HG03025 (cell line): ENCODE results near the gene PPARD.
"Not testable (repeated sequence)": the region's sequence is repeated elsewhere in the genome, so short reads cannot be mapped to it uniquely, and the experiment has no call there.

ENCODE experiments used
- ATAC-seq: cut with Tn5 transposase; IDR thresholded peaks from one replicate; pipeline ENCODE4 v1.9.1; 2021; ENCODE audit warnings: mild to moderate bottlenecking, moderate library complexity; ENCODE audit not compliant: unreplicated experiment, low FRiP score

Gene PPARD

GRCh38 chr6:35372633-35373032 lies 30.3 kb downstream of the PPARD start:
- ATAC-seq, result no peak

DNA sequence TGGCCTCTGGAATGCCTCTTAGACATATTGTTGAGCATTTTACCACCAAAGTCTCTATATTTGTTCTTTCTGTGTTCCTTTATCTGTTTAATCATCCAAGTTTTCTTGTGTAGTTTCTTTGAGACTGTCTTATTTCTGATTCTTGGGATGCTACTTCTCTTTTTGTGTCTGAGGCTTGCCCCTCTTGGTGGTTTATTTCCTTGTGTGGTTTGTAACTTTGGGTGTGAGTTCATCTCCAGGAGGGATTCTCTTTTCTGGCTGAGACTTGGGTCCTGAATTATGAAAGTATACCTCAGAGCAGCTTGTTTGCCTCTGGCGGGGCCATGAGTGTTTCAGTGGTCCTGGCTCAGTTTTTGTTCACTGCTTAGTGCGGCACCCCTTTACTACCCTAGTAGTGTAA lies 33.9 kb downstream of the PPARD start:
- no peak for ATAC-seq

GRCh38 chr6:35377002-35377401 lies 34.6 kb downstream of the PPARD start:
- ATAC-seq, result no peak

DNA sequence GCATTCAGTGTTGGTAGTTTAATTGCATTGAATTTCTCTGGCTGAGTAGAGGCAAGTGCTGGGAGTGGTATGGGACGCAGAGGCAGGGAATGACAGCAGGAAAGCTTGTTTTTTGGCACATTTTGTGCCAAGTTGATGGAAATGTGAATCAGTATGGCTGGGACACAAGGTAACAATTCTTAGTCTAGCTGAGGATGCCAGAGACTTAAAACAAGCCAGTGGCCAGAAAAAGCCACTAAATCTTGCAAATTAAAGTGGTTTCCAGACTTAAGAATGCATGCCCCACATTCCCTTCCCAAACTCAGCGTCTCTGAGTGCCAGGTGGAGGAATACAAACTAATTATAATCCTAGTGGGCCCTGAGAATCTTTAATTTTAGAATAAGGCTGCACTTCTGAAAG lies 35.9 kb downstream of the PPARD start:
- no peak for ATAC-seq

GRCh38 chr6:35381132-35381531 lies 38.8 kb downstream of the PPARD start:
- ATAC-seq, result no peak

GRCh38 chr6:35382015-35382414 lies 39.7 kb downstream of the PPARD start:
- no peak for ATAC-seq

DNA sequence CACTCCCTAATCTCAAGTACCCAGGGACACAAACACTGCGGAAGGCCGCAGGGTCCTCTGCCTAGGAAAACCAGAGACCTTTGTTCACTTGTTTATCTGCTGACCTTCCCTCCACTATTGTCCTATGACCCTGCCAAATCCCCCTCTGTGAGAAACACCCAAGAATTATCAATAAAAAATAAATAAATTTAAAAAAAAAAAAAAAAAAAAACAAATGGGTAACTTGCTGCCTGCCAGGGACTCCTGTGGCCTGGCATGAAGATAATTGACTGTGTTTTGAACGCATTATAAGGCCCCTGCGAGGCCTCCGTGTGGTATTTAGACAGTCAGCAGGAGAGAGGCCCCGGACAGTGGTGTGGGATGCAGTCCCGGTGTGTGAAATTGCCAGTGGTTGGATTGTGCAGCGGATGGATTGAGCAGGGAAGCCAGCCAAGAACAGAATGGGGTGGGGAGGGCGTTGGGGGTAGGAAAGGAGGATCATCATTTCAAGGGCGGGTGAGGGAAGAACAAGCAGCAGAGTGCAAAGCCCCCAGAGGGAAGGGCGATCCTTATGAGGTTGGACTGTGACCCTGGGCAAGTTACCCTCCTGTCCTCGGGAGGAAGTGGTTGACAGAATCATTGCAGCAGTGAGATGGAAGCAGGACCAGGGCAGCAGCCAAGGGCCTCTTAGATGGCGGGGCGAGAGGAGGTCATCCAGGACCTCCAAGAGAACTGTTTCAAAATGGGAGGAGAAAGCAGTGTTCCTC lies 43.3 kb downstream of the PPARD start:
- ATAC-seq, result no peak

DNA sequence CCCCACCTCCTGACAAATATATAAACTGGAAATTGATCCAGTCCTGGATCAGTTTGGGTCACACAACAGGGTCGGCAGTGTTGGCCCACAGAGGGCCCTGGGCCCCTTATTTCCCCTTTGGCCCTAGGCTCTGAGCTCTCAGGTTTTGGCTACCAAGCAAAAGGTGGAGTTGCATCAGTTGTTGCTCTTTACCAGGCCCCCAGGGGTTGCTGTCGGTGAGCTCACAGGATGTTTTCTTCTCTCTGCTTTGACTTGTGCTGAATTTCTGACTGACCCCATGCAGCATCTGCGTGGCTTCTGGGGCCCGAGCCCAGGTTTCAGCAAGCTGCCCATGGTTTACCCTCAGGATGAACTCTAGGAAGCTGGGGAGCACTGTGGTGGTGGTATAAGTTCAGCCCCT lies 44.6 kb downstream of the PPARD start:
- no peak for ATAC-seq

DNA sequence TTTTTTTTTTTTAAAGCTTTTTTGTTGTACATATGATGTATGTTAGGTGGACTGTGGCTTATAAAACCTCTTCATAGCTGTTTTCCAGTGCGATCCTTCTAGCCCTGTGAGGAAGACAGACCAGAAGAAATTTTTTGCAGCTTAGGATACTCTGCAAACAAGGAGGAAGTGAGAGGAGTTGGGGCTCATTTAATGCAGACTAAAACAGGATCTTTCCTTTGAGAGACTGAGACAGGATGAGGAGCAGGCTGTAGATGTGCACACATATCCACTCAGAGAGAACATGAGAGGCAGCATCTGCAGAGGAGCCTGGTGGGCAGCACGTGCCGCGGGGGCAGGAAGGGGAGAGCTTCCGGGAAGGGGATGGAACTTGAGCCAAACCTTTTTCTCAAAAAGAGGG lies 45.7 kb downstream of the PPARD start:
- no peak for ATAC-seq

DNA sequence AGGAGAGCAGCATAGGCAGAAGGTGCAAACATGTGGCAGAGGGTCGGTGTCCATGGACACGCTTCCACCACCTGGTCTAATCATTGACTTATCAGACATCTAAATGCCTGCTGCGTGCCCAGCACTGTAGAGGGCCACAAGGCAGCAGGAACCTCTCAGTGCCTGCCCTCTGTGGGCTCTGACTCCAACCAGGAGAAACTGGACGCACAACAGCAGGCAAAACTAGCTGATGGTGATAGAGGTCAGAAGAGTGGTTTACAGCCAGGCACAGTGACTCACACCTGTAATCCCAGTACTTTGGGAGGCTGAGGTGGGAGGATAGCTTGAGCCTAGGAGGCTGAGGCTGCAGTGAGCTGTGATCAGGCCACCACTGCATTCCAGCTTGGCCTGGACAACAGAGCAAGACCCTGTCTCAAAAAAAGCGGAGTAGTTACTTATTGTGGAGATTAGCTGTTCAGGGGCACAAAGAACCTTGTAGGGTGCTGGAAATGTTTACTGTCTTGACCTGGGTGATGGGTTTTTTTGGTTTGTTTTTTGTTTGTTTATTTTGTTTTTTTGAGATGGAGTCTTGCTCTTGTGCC lies 46.5 kb downstream of the PPARD start:
- no peak for ATAC-seq

DNA sequence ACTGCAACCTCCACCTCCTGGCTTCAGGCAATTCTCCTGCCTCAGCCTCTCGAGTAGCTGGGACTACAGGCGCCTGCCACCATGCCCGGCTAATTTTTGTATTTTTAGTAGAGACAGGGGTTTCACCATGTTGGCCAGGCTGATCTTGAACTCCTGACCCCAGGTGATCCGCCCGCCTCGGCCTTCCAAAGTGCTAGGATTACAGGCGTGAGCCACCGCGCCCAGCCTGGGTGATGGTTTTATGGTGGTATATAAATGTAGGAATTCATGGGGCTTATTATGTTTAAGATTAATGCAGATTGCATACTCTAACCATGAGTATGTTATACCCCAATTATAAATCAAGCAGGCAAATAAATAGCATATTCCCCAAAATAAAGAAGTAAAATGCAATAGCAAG lies 47.0 kb downstream of the PPARD start:
- ATAC-seq, result not testable (repeated sequence)

GRCh38 chr6:35391240-35391968 lies 49.0 kb downstream of the PPARD start:
- ATAC-seq, result no peak

- no peak for ATAC-seq
Measured at GRCh38 chr6:35392111-35392702, 49.8 kb downstream of the PPARD start.

DNA sequence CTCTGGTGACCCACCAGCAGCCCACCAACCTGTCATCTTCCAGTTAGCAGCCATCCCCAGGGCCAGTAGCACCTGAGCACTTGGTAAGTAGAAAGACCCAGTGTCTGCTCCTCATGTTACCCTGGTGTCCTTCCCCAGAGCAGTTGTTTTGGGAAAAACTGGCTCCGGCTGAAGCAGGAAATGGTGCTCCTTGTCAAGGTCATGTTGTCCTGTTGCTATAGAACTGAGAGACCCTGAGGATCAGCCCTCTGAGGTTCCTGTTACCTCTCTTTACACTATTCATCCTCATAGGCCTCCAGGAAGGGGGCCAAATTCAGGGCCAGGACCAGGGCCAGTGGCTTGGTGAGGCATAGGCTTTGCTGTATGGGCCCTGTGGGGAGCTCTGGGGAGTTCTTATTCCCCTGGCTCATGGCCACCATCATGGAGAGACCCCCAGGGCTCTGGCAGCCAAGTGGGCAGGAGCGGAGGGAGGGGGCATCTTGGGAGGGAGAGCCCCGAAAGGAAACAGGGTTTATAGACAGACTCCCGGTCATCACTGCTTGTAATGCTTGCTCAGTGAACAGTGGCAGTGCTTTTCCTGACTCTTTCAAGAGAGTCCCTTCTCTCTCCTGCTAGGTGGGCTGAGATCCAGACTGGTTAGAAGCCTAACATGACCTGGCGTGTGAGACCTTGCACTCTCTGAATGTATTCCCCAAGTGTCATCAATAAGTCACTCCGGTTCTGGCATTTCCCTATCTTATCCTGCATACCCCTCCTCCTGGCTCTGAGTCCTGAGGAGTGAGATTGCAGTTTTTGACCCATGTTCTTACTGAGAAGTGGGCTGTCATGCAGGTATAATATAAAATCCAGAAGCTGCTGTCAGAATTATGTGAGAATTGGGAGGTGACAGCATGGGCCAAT lies 50.7 kb downstream of the PPARD start:
- no peak for ATAC-seq

- ATAC-seq, result no peak
Measured at GRCh38 chr6:35396991-35397390, 54.6 kb downstream of the PPARD start.

DNA sequence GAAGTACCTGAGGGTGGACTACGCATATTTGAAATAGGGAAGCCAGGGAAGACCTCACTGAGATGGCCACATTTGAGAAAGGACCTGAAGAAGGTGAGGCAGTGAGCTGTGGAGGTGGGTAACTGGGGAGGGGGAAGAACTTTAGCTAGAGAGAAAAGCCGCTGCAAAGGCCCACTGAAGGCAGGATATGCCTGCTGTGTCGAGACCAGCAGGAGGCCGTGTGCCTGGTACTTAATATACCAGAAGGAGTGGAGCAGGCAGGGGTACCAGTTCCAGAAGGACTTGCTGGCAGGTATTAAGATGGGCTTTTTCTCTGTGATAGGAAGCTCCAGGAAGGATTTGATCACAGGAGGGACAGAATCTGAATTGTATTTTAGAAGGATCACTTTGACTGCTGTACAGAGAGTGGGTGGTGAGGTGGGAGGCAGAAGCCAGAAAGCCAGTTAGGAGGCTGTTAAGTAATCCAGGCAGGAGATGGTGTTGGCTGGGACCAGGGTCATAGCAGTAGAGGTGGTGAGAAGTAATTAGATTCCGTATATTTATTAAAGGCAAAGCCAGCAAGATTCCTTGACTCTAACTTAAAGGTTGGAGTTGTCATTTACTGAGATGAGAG lies 55.6 kb downstream of the PPARD start:
- no peak for ATAC-seq

DNA sequence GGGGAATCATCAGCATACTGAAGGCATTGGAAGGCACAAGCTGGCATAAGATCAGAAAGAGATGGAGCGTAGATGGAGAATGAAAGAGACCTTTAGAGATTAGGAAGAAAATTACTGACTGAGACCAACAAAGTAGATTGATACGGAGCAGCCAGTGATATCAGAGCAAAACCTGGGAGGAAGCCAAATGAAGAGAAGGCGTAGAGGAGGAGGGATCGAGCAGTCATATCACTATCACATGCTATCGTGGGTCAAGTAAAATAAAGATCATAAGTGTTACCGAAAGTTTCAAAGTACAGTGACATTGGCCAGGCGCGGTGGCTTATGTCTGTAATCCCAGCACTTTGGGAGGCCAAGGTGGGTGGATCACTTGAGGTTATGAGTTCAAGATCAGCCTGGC lies 56.2 kb downstream of the PPARD start:
- ATAC-seq, result no peak

DNA sequence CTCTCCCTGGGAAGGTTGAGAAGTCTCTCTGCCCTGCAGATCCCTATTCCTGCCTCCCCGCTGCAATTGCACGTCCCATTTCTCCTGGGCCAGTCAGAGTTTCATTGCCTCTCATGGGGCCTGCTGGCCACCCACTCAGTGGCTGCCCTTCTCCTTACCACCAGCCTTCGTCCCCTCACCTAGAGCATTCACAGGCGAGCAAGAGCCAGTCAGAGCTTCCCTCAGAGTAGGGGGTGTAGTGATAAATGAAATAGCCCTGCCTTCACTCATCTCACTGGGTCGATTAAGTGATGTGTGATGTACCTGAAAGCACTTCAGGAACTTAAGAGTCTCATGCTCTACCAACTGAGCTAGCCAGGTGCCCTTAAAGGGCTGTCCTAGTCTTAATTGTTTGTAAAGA lies 57.8 kb downstream of the PPARD start:
- no peak for ATAC-seq

- no peak for ATAC-seq
Measured at GRCh38 chr6:35400901-35401311, 58.5 kb downstream of the PPARD start.

GRCh38 chr6:35401514-35401913 lies 59.2 kb downstream of the PPARD start:
- ATAC-seq, result no peak
